Duodenal mucosa (tissue), 2 donors: ENCODE data around the gene HOXD3.

Experiments used
- H3K27ac ChIP-seq: one replicate; pipeline ENCODE4 v1.7.0; 2013; ENCODE audit warnings: low read depth, low read length
- H3K27me3 ChIP-seq, 2 donors: one replicate each; pipeline ENCODE4 v1.7.0; 2013; ENCODE audit warnings: low read length in 2 of 2, control low read depth in 1 of 2; ENCODE audit not compliant: insufficient read depth in 2 of 2, control insufficient read depth in 1 of 2
- H3K36me3 ChIP-seq, 2 donors: one replicate each; pipeline ENCODE4 v1.7.0; 2013; ENCODE audit warnings: low read length in 2 of 2, control low read depth in 1 of 2; ENCODE audit not compliant: insufficient read depth in 2 of 2, control insufficient read depth in 1 of 2
- H3K4me1 ChIP-seq, 2 donors: one replicate each; pipeline ENCODE4 v1.7.0; 2013; ENCODE audit warnings: low read length in 2 of 2, control low read depth in 1 of 2; ENCODE audit not compliant: insufficient read depth in 2 of 2, control insufficient read depth in 1 of 2
- H3K4me3 ChIP-seq, 2 donors: one replicate each; pipeline ENCODE4 v1.7.0; 2013; ENCODE audit warnings: low read length in 2 of 2, low read depth in 1 of 2
- H3K9ac ChIP-seq, 2 donors: one replicate each; pipeline ENCODE4 v1.7.0; 2013; ENCODE audit warnings: low read length in 2 of 2, low read depth in 1 of 2
- H3K9me3 ChIP-seq, 2 donors: one replicate each; pipeline ENCODE4 v1.7.0; 2013; ENCODE audit warnings: low read length in 2 of 2, control low read depth in 1 of 2; ENCODE audit not compliant: control insufficient read depth in 1 of 2

The HOXD3 gene

DNA sequence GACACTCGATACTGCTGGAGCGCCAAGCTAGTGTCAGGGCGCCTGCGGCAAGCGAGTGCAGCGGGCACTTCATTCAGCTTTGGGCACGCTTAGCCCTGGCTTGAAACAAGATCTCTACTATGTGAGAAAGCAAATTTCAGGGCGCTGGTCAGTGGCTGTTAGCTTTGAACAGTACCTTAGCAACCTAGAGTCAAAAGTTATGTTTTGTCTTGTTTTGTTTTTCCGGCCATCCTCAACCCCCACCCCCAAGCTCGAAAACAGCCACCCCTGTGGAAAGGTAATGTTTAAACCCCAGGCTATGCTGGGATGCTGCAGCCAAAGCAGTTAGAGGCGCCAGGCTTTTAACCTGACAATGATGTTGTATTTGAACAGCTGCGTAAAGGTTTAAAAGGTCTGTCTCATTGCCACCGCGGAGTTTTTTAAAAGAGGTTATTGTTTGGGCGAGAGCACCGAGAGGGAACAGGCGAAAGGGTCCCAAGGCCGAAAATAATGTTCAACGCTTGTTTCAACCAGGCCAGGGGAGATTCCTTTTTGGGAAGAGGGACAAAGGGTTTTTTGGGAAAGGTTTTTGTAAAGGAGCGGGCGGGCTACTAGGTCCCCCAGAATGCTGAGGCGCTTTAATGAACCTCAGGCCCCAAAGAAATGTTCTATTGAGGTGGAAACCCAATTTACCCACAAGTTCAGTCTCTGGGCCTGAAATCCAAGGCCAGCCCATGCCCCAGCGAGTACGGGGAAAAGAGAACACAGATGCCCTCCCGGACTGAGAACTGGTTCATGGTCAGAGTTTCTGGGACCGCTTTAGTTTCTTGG lies 42.8 kb upstream of the HOXD3 start:
- no peak overlapping the region for H3K27ac ChIP-seq

DNA sequence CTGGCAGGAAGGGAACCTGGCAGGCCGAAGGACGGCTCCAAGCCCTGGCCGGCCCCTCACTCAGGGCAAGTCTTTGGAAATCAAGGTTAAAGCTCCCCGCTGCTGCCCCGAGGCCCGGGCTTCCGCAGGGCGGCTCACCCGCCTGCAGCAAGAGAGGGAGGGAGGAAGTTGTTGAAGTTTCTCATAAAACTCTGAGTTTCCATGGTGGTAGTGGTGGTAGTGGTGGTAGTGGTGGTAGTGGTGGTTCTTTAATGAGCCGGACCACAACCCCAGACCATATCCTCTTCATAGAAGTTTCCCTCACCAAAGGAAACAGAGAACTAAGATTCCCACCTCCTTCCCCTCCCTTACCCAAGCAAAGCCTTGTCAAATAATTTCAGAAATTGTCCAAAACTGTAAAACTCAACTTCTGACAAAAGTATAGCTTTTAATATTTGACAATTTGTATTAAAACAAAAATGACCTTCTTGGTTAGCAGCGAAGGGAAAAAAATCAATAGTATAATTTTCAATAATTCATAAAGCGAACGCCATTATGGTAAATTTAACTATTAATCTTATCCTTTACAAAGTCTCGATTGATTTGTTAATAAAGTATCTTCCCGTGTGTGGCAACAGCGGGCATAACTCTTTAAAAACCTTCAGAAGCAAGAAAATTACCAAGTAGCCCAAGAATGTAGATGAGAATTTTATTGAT lies 42.0 kb upstream of the HOXD3 start:
- peaks cover 93 to 97% of the 10 kb centered on the region in 2 donors for H3K27me3 ChIP-seq

More for the DNA sequence above, 42.8 kb upstream of the HOXD3 start:
- Histone ChIP-seq H3K27me3 (peaks cover 93 to 99% of the 10 kb centered on the region in 2 donors), H3K9ac (no peak overlapping the region), H3K4me1 (no peaks in the 10 kb centered on the region), H3K4me3 (no peak overlapping the region), H3K9me3 (no peaks in the 10 kb centered on the region), H3K36me3 (no peaks in the 10 kb centered on the region)

DNA sequence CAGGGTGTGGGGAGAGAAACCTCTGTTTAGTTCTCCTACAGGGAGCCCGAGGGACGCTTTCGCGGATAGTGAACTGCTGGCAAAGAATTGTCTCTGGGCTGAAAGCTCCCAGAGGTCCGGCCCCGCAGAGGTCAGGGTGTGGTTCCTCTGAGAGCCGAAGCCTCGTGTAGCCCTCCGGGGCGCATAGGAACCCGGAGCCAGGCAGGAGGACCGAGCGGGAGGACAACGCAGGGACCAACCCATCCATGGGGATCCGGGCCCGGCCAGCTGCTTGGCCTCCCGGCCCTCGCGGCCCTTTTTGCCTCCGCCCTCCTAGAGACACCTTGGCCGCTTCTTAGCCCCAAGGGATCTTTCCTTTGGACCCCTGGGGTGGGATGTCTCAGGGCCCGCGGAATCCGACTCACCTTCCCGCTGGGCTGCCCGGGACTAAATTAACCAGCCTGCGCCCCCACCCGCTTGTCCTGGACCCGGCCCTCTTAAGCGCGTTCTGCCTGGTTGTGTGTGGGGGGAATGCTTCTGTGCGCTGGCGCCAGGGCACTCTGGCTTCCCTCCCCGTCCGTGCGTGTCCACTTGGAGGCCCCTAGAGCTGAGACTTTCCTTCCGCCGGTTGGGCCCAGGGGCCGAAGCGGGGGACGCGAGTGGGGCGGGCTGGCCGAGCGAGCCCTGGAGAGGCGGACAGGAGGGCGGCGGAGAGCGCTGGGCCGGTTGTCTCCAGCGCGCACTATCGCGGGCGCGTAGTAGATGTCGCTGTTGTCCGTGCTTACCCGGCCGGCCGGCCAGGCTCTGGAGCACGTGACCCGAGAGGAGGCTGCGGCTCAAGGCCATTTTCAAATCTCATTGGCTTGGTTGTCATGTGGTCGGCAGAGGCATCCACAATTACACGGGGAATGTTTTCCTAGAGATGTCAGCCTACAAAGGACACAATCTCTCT lies 41.0 kb upstream of the HOXD3 start, which contains the start of gene HOXD10:
TSS of gene HOXD10 (plus strand) at position 896 of the 931 bp plus-strand sequence. CDS start 56 bp downstream, outside the sequence.
- H3K27me3 ChIP-seq = peaks cover 93 to 97% of the 10 kb centered on the region in 2 donors
- no peaks in the 10 kb centered on the region for H3K4me1 ChIP-seq
- H3K9ac ChIP-seq = no peak within 1 kb of the TSS
- no peaks in the 10 kb centered on the region for H3K9me3 ChIP-seq
- H3K36me3 ChIP-seq = no peaks in the 10 kb centered on the region
- peak within 1 kb of the TSS; percentile 6 for H3K27ac ChIP-seq
- H3K4me3 ChIP-seq = no peak within 1 kb of the TSS

More for the DNA sequence above, 42.0 kb upstream of the HOXD3 start:
- Histone ChIP-seq H3K27ac (no peak overlapping the region), H3K9ac (no peak overlapping the region), H3K9me3 (no peaks in the 10 kb centered on the region), H3K36me3 (no peaks in the 10 kb centered on the region), H3K4me3 (no peak overlapping the region), H3K4me1 (no peaks in the 10 kb centered on the region)

DNA sequence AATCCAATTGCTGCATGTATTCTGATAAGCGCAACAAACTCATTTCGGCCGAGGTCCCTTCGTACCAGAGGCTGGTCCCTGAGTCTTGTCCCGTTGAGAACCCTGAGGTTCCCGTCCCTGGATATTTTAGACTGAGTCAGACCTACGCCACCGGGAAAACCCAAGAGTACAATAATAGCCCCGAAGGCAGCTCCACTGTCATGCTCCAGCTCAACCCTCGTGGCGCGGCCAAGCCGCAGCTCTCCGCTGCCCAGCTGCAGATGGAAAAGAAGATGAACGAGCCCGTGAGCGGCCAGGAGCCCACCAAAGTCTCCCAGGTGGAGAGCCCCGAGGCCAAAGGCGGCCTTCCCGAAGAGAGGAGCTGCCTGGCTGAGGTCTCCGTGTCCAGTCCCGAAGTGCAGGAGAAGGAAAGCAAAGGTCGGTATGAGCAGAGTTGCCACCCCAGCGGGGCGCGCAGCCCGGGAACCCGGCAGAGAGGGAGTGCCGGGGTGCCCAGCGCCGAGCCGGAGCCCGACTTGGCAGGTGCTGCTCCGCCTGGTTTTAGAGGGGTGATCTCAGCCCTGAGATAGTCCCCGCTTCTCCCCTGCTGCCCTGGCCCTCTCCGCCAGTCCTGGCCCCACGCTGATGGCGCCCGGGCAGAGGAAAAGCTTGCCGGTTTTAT lies 39.8 kb upstream of the HOXD3 start:
- H3K9me3 ChIP-seq = no peaks in the 10 kb centered on the region

DNA sequence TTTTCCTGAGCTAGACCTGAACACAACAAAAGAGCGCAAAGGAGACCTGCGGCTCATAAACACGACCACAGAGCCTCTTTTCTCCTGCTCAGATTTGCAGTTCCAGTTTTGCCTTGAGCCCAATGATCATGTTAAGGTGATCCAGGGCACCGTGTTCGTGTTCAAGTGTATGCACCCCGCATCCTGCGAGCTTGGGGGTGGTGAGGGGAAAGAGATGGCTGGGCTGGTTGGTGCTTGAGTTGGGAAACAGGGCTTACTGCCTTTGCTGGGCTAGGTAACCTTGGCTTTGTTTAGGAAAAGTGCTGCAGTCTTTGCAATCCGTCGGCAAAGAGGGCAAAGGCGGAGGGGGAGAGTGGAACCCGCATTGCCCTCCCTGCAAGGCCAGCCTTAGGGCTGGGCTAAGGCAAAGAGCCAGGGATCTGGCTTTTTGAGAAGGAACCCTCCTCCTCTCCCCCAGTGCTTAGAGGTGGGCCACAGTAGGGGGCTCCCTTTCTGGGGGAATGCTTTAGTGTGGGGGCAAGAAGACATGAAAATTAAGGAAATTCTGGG lies 39.2 kb upstream of the HOXD3 start:
- Histone ChIP-seq H3K4me1 (no peaks in the 10 kb centered on the region), H3K4me3 (no peak overlapping the region), H3K27me3 (peaks cover 93 to 96% of the 10 kb centered on the region in 2 donors), H3K36me3 (no peaks in the 10 kb centered on the region), H3K27ac (no peak overlapping the region), H3K9ac (no peak overlapping the region), H3K9me3 (no peaks in the 10 kb centered on the region)

More for the DNA sequence above, 39.8 kb upstream of the HOXD3 start:
- no peaks in the 10 kb centered on the region for H3K36me3 ChIP-seq
- no peak overlapping the region for H3K9ac ChIP-seq
- peak overlapping the region; percentile 6 for H3K27ac ChIP-seq
- no peaks in the 10 kb centered on the region for H3K4me1 ChIP-seq
- peaks cover 93 to 97% of the 10 kb centered on the region in 2 donors for H3K27me3 ChIP-seq
- no peak overlapping the region for H3K4me3 ChIP-seq

DNA sequence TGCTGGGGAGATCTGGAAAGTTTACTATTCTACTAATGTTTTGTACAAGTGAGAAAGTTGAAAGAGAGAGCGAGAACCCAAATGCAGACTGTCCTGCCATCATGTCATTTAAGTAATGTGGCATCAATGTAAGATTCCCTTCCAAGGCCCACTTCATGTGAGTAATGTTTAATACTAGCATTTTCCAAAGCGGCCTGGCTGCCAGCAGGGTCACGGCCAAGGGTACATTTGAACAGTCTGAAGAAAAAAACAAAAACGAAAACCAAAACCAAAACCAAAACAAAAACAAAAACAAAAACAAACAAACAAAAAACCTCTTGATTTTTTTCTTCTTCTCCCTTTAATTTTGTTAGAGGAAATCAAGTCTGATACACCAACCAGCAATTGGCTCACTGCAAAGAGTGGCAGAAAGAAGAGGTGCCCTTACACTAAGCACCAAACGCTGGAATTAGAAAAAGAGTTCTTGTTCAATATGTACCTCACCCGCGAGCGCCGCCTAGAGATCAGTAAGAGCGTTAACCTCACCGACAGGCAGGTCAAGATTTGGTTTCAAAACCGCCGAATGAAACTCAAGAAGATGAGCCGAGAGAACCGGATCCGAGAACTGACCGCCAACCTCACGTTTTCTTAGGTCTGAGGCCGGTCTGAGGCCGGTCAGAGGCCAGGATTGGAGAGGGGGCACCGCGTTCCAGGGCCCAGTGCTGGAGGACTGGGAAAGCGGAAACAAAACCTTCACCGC lies 38.3 kb upstream of the HOXD3 start:
- no peak overlapping the region for H3K27ac ChIP-seq
- H3K4me1 ChIP-seq = no peaks in the 10 kb centered on the region
- no peaks in the 10 kb centered on the region for H3K36me3 ChIP-seq
- no peak overlapping the region for H3K9ac ChIP-seq
- no peak overlapping the region for H3K4me3 ChIP-seq
- H3K27me3 ChIP-seq = peaks cover 93 to 95% of the 10 kb centered on the region in 2 donors
- H3K9me3 ChIP-seq = no peaks in the 10 kb centered on the region

DNA sequence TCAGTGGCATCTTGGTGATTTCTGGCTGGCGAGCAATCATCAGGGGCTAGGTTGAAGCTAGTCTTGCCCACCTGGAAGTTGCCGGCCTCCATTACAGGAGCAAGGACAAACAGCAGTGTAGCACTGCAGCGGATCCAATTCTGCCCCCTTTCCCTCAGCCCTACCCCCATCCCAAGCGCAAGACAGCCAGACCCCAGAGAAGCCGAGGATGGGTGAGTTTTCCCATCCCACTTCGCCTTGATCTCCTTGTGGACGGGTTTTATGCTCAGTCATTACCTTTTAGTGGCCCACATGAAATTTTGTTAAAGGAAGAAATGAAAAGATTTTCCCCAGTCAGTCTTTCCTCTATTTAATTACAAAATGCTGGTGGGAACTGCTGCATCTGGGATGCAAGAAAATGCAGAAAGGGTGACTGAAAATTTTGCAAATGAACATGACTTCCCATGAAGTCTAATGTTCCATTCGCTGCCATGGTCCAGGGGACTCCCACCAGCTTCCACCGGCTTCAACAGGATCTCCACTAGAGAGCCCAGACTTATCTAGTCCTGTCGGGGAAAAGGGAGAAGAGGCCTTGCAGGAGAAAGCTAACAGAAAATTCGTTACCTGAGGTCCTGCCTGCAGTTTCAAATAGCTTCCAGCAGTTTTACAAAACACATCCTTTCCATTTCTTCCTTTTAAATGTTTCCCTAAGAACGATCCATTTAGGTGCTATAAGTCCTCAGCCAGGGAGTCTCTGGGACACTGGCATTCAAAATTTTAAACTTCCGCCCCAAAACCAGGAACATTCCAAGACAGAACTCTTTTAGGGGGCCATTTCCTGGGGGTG lies 36.5 kb upstream of the HOXD3 start:
- no peaks in the 10 kb centered on the region for H3K9me3 ChIP-seq
- peaks cover 93 to 95% of the 10 kb centered on the region in 2 donors for H3K27me3 ChIP-seq
- no peak overlapping the region for H3K9ac ChIP-seq
- H3K36me3 ChIP-seq = no peaks in the 10 kb centered on the region
- H3K4me1 ChIP-seq = no peaks in the 10 kb centered on the region
- H3K4me3 ChIP-seq = no peak overlapping the region
- H3K27ac ChIP-seq = peak overlapping the region; percentile 33

DNA sequence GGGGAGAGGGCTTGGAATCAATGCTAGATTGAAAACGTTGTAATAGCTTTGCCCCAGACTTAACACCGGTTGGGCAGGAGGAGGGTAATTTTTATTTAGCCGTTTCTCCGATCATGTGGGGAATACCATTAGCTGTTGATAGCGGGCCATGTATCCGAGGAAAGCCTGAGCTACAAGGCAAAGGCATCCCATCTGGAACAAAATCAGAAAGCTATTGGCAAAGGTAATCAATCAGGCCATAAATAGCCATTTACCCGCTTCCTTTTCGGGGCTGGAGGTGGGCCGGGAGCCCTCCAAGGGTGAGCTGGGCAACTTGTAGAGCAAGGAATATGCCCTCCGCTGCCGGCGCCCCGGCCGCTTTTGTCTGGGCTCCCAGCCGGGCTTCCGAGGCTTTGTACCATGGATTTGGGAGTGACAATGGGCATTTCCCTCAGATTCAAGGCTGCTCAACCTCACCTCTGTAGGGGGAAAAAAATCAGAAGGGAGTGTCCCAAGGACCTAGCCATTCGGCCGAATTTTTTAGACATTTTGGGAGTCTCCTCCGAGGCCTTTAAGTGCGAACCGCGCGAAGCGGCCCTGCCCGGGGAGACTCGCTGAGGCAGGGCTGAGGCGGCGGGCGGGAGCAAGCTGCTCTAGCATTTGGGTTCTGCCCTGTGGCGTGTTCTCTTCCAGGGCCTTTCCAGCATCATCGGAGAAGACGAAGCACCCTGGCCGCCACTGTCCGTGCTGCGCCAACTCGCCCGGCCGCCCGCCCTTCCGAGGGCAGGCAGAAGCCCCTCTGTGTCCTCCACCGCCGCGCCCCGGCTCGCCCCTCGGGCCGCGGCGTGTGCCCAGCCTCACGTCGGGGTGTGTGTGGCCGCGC lies 35.7 kb upstream of the HOXD3 start:
- Histone ChIP-seq H3K4me1 (no peaks in the 10 kb centered on the region), H3K4me3 (no peak overlapping the region), H3K27me3 (peaks cover 90 to 95% of the 10 kb centered on the region in 2 donors), H3K27ac (no peak overlapping the region), H3K9me3 (no peaks in the 10 kb centered on the region), H3K9ac (no peak overlapping the region), H3K36me3 (no peaks in the 10 kb centered on the region)
